HS-5 (cell line): Measurements from ENCODE around the gene LMTK3.

Experiments
- DNase-seq: peaks from one replicate; pipeline ENCODE4 v3.0.0-alpha.2; 2012; ENCODE audit warnings: low read depth

The LMTK3 gene

DNA sequence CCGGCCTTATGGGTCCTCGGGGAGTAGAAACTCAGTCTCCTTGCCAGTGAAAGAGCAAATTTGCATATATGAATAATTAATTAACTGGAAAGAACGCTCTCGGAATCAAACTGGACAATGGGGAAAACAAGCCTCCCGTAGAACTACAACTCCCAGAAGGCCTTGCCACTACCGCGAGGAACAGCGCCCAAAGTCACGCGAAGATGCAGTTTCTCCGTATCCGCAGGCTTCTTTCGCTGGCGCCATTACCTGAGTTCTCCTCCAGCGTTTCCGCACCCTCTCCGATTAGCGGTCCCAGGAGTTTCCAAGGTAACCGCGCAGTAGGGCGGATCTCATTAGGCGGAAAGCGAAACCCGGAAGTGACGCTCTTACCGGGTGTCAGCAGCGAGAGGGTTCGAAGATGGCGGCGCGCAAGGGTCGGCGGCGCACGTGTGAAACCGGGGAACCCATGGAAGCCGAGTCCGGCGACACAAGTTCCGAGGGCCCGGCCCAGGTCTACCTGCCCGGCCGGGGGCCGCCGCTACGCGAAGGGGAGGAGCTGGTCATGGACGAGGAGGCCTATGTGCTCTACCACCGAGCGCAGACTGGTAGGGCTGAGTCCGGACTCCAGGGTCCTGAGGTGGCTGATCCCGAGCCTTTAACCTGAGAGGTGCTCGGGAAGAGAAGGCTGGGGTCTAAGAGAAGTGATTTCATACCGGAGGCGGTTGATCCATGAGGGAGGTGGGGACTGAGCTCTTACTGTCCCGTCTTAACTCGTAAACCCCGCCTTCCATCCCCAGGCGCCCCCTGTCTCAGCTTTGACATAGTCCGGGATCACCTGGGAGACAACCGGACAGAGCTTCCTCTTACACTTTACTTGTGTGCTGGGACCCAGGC lies 65.8 kb downstream of the LMTK3 start, which contains the start of gene GRWD1:
Gene GRWD1 (plus strand): TSS at position 378 of the 876 bp plus-strand sequence. CDS start 23 bp downstream, at position 401.
- peak; percentile 94 for DNase-seq

DNA sequence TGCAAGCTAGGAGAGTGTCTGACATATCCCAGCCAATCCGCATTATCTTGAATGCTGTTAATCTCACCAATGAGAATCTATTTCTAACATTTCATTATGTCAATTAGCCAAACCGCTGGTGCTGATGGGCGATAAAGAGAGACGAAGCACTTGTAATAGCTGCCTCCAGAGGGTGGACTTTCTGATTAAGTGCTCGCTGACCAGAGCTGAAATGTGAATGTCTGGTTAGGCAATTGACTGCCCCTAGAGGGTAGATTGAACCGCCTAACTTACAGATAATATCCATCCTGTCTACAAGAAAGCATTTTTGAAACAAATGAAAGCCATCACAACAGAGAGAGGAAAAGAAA lies 66.4 kb downstream of the LMTK3 start:
- DNase-seq: no peak

DNA sequence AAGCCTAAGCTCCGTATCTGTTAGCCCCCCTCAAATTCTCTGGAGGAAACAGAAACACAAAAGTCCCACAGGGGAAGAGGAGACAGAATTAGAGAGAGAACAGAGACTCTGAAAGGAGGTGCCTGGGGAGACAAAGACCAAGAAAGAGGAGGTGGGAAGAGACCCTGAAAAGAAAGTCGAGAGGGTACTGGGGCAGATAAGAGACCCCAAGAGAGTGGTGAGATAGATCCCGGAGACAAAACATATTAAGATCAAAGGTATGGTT lies 66.8 kb downstream of the LMTK3 start:
- DNase-seq: no peak

DNA sequence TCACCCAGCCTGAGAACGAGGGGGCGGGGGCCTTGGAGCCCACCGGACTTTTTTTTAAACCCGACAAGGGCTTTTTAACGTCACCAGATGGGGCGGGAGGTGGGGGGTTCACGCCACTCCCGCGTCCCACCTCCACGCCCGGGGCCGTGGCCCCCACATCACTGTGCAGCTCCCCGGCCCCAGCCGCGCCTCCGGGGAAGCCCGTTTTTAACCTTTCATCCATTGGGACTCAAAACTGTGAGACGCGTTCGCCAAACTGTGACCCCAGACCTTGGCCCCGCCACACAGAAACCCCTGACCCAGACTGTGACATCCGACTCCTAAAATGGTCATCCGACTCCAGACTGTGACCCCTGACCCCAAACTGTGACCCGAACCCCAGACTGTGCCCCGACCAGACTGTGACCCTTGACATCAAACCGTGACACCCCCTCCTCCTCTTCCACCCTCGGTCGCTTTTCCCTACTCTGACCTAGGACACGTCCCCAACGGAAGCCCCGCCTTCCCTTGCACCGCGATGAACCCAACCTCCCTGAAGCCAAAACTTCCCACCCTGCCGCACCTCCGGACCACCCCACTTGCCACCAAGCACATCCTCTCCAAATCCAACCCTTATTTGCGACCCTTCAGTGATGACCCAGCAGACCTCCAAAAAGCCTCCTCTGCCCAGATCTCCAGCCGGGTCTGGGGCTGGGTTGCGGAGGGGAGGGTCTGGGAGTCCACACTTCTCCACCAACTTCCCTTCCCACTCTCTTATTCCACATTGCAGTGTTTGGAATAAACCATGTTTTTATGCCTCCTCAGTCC lies 67.3 kb downstream of the LMTK3 start:
- DNase-seq: no peak

DNA sequence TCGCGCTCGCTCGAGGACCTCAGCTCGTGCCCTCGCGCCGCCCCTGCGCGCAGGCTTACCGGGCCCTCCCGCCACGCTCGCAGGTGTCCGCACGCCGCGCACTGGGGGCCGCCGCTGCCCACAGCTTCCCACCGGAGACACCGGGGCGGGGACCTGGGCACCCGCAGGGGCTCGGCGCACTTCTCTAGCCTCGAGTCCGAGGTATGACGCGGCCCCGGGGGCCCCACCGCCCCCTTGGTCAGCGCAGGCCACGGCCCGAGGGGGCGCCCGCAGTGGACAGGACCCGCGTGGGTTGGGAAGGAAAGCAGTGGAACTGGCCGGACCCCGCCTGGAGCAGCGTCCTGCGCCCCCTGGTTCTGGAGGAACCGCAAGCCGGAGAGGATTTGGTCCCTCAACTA lies 67.9 kb downstream of the LMTK3 start:
- no peak for DNase-seq

DNA sequence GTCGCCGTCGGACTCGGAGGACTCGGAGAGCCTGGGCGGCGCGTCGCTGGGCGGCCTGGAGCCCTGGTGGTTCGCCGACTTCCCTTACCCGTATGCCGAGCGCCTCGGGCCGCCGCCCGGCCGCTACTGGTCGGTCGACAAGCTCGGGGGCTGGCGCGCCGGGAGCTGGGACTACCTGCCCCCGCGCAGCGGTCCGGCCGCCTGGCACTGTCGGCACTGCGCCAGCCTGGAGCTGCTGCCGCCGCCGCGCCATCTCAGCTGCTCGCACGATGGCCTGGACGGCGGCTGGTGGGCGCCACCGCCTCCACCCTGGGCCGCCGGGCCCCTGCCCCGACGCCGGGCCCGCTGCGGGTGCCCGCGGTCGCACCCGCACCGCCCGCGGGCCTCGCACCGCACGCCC lies 68.4 kb downstream of the LMTK3 start:
- DNase-seq: no peak

DNA sequence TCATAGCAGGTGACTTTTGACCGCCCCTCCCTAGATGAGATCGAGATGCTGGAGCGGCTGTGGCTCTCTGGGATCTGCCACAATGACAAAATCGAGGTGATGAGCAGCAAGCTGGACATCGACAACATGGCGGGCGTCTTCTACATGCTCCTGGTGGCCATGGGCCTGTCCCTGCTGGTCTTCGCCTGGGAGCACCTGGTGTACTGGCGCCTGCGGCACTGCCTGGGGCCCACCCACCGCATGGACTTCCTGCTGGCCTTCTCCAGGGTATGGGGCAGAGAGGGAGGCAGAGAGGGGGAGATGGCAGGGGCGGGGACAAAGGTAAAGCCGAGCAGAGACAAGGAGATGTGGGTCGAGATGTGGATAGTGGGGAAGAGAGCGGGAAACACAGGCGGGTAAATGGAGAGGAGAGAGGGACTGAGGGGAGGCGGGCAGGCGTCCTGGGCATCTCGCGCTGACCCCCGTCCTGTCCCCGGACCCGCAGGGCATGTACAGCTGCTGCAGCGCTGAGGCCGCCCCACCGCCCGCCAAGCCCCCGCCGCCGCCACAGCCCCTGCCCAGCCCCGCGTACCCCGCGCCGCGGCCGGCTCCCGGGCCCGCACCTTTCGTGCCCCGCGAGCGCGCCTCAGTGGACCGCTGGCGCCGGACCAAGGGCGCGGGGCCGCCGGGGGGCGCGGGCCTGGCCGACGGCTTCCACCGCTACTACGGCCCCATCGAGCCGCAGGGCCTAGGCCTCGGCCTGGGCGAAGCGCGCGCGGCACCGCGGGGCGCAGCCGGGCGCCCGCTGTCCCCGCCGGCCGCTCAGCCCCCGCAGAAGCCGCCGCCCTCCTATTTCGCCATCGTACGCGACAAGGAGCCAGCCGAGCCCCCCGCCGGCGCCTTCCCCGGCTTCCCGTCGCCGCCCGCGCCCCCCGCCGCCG lies 69.3 kb downstream of the LMTK3 start:
- DNase-seq: no peak

DNA sequence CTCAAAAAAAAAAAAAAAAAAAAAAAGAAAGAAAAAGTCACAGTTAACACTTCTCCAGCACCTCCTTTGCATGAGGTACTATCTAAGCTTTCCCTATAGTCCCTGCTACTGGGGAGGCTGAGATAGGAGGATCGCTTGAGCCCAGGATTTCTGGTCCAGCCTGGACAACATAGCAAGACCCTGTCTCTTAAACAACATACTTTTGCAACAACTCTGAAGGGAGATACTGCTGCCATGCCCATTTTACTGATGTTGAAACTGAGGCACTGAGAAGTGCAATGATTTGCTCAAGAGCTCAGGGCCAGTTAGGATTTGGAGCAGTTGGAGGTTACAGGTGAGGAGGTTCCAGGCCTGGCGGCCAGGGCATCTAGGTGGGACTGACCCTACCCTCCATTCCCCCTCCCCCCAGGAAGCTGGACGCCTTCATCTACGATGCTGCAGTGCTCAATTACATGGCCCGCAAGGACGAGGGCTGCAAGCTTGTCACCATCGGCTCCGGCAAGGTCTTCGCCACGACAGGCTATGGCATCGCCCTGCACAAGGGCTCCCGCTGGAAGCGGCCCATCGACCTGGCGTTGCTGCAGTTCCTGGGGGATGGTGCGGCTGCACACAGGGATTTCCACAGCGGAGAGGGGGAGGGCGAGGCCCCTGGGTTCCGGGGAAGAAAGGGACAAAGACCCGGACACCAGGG lies 70.1 kb downstream of the LMTK3 start:
- no peak for DNase-seq

DNA sequence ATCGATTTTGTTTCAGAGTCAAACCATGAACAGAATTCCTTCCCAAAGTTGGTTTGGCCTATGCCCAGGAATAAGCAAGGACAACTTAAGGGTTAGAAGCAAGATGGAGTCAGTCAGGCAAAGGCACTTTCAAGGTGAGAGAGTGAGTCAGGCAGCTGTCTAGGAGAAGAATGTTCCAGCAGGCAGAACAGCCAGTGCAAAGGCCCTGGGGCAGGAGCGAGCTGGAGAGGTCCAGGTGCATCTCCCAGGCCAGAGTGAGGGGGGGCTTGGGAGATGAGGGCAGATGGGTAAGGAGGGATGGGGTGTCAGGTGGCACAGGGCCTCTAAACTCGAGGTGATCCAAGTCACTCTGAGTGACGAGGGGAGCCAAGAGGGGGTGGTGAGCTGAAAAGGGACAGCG lies 75.0 kb downstream of the LMTK3 start:
- no peak for DNase-seq
